ENCODE data around the gene ZBTB42. TPM values are rescaled to one million over a fixed set of nuclear protein-coding genes. Genes with fewer than 3 reads are reported as not detected.

ZBTB42 gene
- total and polyA plus RNA-seq, 12 donors = 1.8 to 9.2 (median 5.9) TPM

DNA sequence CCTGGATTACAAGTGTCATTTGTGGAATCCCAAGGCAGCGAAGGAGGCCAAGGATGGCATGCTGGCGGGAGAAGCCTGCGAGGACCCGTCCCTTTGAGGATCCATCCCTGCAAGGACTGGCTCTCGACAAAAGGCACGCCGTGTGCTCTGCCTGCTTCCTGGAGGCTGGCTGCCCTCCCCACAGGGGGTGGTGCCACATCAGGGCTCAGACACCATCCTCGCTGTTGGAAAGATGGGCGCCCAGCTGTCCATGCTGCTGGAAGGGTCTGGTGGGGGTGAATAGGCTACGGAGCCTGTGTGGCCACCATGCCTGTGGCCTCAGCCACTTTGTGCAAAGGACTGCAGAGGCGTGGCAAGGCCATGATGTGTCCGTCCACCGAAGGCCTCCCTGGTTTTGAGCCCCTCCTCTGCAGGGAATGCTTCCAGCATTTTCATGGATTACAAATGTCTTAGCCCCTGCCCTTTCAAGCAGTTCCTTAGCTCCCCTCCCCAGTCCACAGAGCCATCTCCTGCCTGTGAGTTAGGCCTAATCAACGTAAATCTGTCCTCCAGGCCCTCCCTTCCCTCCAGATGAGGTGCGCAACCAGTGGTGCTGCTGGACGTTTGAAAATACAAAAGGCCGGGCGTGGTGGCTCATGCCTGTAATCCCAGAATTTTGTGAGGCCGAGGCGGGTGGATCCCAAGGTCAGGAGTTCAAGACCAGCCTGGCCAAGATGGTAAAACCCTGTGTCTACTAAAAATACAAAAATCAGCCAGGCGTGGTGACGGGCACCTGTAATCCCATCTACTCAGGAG lies 22.1 kb downstream of the ZBTB42 start:
- intact Hi-C loops (cut with DNase I) = loop anchor here in 1 of 10 donors (5.0 kb wide), 1 partner anchor 36 kb away; no protein-coding TSS in a partner anchor
- no peak for TF ChIP-seq CTCF (IDR thresholded peaks at IDR 0.05)
- ATAC-seq (no peak), DNase-seq (no peak)
- H3K36me3 ChIP-seq = no peaks in the 10 kb centered on the region
- H3K9me3 ChIP-seq = peaks cover 0 to 4% (median 0%) of the 10 kb centered on the region in 11 donors
- H3K4me3 ChIP-seq = no peak overlapping the region
- H3K27me3 ChIP-seq = peaks cover 0 to 26% (median 0%) of the 10 kb centered on the region in 7 donors
- no peak overlapping the region for H3K27ac ChIP-seq
- 88 to 90% methylated on average over 22 of the region's 22 CpGs for WGBS, 2 donors
- peaks cover 0 to 31% (median 25%) of the 10 kb centered on the region in 9 donors for H3K4me1 ChIP-seq

DNA sequence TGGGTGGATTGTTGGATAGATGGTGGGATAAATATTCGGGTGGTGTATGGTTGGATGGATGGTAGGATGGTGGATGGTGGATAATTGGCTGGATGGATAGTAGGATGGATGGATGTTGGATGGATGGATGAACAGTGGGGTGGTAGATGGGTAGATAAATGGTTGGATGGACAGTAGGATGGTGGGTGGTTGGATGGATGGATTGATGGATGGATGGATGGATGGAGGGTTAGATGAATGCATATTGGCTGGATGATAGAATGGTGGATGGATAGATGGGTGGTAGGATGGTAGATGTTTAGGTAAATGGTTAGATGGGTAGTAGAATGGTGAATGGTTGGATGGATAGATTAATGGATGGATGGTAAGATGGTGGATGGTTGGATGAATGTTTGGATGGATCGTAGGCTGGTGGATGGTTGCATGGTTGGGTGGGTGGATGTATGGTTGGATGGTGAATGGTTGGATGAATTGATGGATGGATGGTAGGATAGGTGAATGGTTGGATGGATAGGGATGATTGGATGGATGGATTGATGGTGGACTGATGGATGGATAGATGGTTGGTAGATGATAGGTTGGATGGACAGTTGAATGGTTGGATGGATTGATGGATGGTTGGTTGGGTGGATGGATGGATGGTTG lies 23.6 kb downstream of the ZBTB42 start:
- ATAC-seq = no peak
- Histone ChIP-seq H3K27me3 (peaks cover 0 to 27% (median 0%) of the 10 kb centered on the region in 7 donors), H3K4me1 (peaks cover 0 to 32% (median 25%) of the 10 kb centered on the region in 9 donors), H3K9me3 (no peaks in the 10 kb centered on the region), H3K27ac (no peak overlapping the region), H3K36me3 (no peaks in the 10 kb centered on the region), H3K4me3 (no peak overlapping the region)
- intact Hi-C loops (cut with DNase I) = loop anchor here in 5 of 10 donors (2.0 to 5.0 kb wide), 3 partner anchors 37 to 56 kb away; no protein-coding TSS in a partner anchor
- TF ChIP-seq CTCF (IDR thresholded peaks at IDR 0.05) = no peak
- WGBS, 2 donors = 97 to 98% methylated on average over 2 of the region's 2 CpGs
- DNase-seq = no peak

GRCh38 chr14:104826189-104826860 lies 25.4 kb downstream of the ZBTB42 start:
- intact Hi-C loops (cut with DNase I) = loop anchor here in 4 of 10 donors (1.0 kb wide), 1 partner anchor 58 kb away; no protein-coding TSS in a partner anchor
- H3K4me1 ChIP-seq = peaks cover 0 to 25% (median 22%) of the 10 kb centered on the region in 9 donors
- WGBS, 2 donors = 1% methylated on average over 38 to 53 of the region's 54 CpGs
- peak overlapping the region in 7 of 10 donors; percentile 22 to 60 (median 41) for H3K27ac ChIP-seq
- H3K9me3 ChIP-seq = no peaks in the 10 kb centered on the region
- peak; percentile 90 to 95 (median 92) for ATAC-seq
- peaks cover 0 to 27% (median 0%) of the 10 kb centered on the region in 7 donors for H3K27me3 ChIP-seq
- H3K4me3 ChIP-seq = peak overlapping the region; percentile 41 to 82 (median 65)
- TF ChIP-seq CTCF (IDR thresholded peaks at IDR 0.05) = peak; percentile 71 to 97 (median 89)
- no peaks in the 10 kb centered on the region for H3K36me3 ChIP-seq
- DNase-seq = peak; percentile 90 to 95

DNA sequence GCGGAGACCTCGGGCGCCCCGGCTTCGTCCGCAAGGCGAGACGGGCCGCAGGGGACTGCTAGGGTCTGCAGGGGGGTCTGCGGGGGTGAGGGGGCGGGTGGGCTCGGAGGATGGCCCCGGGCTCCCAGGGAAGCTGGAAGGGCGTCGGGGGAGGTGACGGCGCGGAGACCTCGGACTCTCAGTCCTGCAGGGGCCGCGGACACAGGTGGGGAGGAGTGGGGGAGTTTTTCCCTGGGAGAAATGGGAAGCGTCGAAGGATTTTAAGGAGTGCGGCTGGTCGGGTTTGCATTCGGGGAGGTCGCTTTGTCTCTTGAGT lies 25.9 kb downstream of the ZBTB42 start:
- H3K27ac ChIP-seq = peak overlapping the region in 3 of 10 donors; percentile 22 to 52 (median 23)

More for the DNA sequence above, 25.9 kb downstream of the ZBTB42 start:
- Histone ChIP-seq H3K36me3 (no peaks in the 10 kb centered on the region), H3K27me3 (peaks cover 0 to 27% (median 0%) of the 10 kb centered on the region in 7 donors), H3K4me3 (peak overlapping the region; percentile 41 to 82 (median 65)), H3K4me1 (peaks cover 0 to 25% (median 22%) of the 10 kb centered on the region in 9 donors), H3K9me3 (no peaks in the 10 kb centered on the region)
- 0 to 1% methylated on average over 27 of the region's 27 CpGs for WGBS, 2 donors
- no peak for TF ChIP-seq CTCF (IDR thresholded peaks at IDR 0.05)
- ATAC-seq (peak in 1 of 8 donors; percentile 10), DNase-seq (no peak)
- intact Hi-C loops (cut with DNase I) = loop anchor here in 4 of 10 donors (1.0 kb wide), 2 partner anchors 56 to 59 kb away; no protein-coding TSS in a partner anchor

All from heart right ventricle (tissue), 16 donors.